ENCODE data around the gene SCIN. TPM values are rescaled to one million over a fixed set of nuclear protein-coding genes. Genes with fewer than 3 reads are reported as not detected.
A peak's percentile ranks its signal among the peaks of the same experiment; 100 is the strongest.

Gene SCIN
- total and polyA plus RNA-seq, 7 donors: 0.28 to 59.4 (median 1.8) TPM

GRCh38 chr7:12633582-12633981 is 63.1 kb downstream of the SCIN start:
- no peaks in the 10 kb centered on the region for H3K36me3 ChIP-seq
- WGBS, 2 donors: 51 to 83% methylated on average over 4 of the region's 4 CpGs
- intact Hi-C loops (cut with DNase I): loop anchor here (10.0 kb wide), 1 partner anchor 99 kb away; no protein-coding TSS in a partner anchor

DNA sequence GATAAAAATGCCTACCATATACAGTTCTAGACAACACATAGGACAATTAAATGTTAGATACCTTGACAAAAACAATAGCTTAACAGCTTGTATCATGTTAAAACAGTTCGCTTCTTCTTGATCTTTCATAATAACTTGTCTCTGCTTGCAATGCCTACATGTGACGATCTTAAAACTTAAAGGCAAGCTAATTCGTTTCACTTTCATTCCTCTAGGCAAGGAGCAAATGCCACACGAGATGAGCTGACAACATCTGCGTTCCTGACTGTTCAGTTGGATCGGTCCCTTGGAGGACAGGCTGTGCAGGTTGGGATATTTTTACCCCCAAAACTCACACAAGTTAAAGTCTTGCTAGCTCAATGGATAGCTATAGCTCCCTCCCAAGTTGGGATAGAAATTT is 65.3 kb downstream of the SCIN start:
- 8 to 26% methylated on average over 6 of the region's 6 CpGs for WGBS, 2 donors
- H3K36me3 ChIP-seq: no peaks in the 10 kb centered on the region
- no peak overlapping the region for H3K27ac ChIP-seq
- H3K27me3 ChIP-seq: no peaks in the 10 kb centered on the region
- no peak overlapping the region for H3K4me3 ChIP-seq
- TF ChIP-seq POLR2AphosphoS5 (IDR thresholded peaks at IDR 0.05) (no peak), EP300 (IDR thresholded peaks at IDR 0.05) (no peak), POLR2A (IDR thresholded peaks at IDR 0.05) (no peak), CTCF (IDR thresholded peaks at IDR 0.05) (no peak)
- H3K4me1 ChIP-seq: peaks cover 0 to 29% (median 5%) of the 10 kb centered on the region in 4 donors
- H3K9me3 ChIP-seq: no peaks in the 10 kb centered on the region
- DNase-seq: no peak
- intact Hi-C loops (cut with DNase I): loop anchor here (10.0 kb wide), 1 partner anchor 101 kb away; no protein-coding TSS in a partner anchor

More at GRCh38 chr7:12633582-12633981, 63.1 kb downstream of the SCIN start:
- Histone ChIP-seq H3K9me3 (no peaks in the 10 kb centered on the region), H3K4me1 (peaks cover 0 to 9% (median 4%) of the 10 kb centered on the region in 4 donors), H3K27ac (no peak overlapping the region), H3K27me3 (no peaks in the 10 kb centered on the region), H3K4me3 (no peak overlapping the region)
- TF ChIP-seq EP300 (IDR thresholded peaks at IDR 0.05) (no peak), CTCF (IDR thresholded peaks at IDR 0.05) (no peak), POLR2AphosphoS5 (IDR thresholded peaks at IDR 0.05) (no peak), POLR2A (IDR thresholded peaks at IDR 0.05) (no peak)
- DNase-seq: no peak

GRCh38 chr7:12637328-12637727 is 66.8 kb downstream of the SCIN start:
- Histone ChIP-seq H3K9me3 (no peaks in the 10 kb centered on the region), H3K27ac (no peak overlapping the region), H3K4me1 (peaks cover 0 to 29% (median 5%) of the 10 kb centered on the region in 4 donors), H3K36me3 (no peaks in the 10 kb centered on the region), H3K4me3 (no peak overlapping the region), H3K27me3 (no peaks in the 10 kb centered on the region)
- TF ChIP-seq CTCF (IDR thresholded peaks at IDR 0.05) (no peak), POLR2A (IDR thresholded peaks at IDR 0.05) (no peak), POLR2AphosphoS5 (IDR thresholded peaks at IDR 0.05) (no peak), EP300 (IDR thresholded peaks at IDR 0.05) (no peak)
- no peak for DNase-seq
- intact Hi-C loops (cut with DNase I): loop anchor here (10.0 kb wide), 1 partner anchor 103 kb away; no protein-coding TSS in a partner anchor

DNA sequence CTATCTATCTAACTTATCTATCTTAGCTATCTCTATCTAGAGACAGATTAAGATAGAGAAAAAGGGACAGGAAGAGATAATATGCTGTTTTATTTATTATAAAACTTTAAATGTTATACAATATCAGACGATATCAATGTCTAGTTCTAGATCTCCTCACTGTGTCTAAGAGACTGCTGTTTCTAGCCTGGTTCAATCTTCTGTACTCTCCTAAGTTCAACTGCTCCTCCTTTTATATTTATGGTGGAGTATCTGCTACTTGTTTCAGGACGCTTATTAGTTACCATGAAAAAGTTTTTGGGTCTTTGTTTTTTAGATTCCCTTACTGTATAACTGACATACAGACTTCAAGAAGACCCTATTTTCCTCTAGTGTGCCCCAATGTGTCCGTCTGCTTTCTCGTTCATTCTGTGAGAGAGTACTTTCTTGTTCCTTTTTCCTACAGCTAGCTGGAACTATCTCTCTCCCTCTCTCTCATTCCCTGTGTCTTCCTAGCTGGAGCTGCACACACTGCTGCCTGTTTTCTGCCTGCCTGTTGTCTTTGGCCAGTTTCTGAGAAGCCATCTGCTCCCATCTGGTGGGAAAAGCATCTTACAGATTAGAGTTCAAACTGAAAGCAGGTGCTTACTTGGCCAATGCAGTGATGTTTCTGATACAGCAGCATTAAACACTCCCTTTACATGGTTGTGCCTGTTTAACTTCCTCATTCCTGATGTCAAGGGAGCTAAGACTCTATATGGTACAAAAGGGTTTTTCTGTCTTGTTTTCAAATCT is 67.5 kb downstream of the SCIN start:
- H3K27me3 ChIP-seq: no peaks in the 10 kb centered on the region
- no peak overlapping the region for H3K4me3 ChIP-seq
- TF ChIP-seq POLR2AphosphoS5 (IDR thresholded peaks at IDR 0.05) (no peak), EP300 (IDR thresholded peaks at IDR 0.05) (no peak), POLR2A (IDR thresholded peaks at IDR 0.05) (no peak), CTCF (IDR thresholded peaks at IDR 0.05) (no peak)
- peak overlapping the region in 3 of 4 donors; percentile 35 to 51 (median 40) for H3K27ac ChIP-seq
- intact Hi-C loops (cut with DNase I): loop anchor here (2.0 to 10.0 kb wide), 2 partner anchors 103 to 625 kb away; no protein-coding TSS in a partner anchor
- H3K9me3 ChIP-seq: no peaks in the 10 kb centered on the region
- DNase-seq: no peak
- peaks cover 0 to 29% (median 6%) of the 10 kb centered on the region in 4 donors for H3K4me1 ChIP-seq
- WGBS, 2 donors: 31 to 48% methylated on average over 4 of the region's 4 CpGs
- H3K36me3 ChIP-seq: no peaks in the 10 kb centered on the region

Measured in sigmoid colon (tissue), 7 donors.